GM12801 (cell line): ENCODE data around the gene UBR1.

Source experiments
- CTCF ChIP-seq: IDR thresholded peaks from one replicate; pipeline ENCODE4 v1.5.1; 2011; ENCODE audit warnings: control low read depth; ENCODE audit not compliant: insufficient read length; ENCODE audit errors: extremely low read depth

The UBR1 gene

GRCh38 chr15:43082509-43082908 lies 23.3 kb downstream of the UBR1 start:
- no peak for TF ChIP-seq CTCF

GRCh38 chr15:43081283-43081682 lies 24.6 kb downstream of the UBR1 start:
- TF ChIP-seq CTCF: no peak

GRCh38 chr15:43071451-43071850 lies 34.4 kb downstream of the UBR1 start:
- no peak for TF ChIP-seq CTCF

GRCh38 chr15:43070893-43071292 lies 34.9 kb downstream of the UBR1 start:
- no peak for TF ChIP-seq CTCF

GRCh38 chr15:43070249-43070648 lies 35.6 kb downstream of the UBR1 start:
- TF ChIP-seq CTCF: no peak

GRCh38 chr15:43067717-43068461 lies 37.9 kb downstream of the UBR1 start:
- TF ChIP-seq CTCF: no peak

GRCh38 chr15:43056696-43057095 lies 49.1 kb downstream of the UBR1 start:
- no peak for TF ChIP-seq CTCF

- no peak for TF ChIP-seq CTCF
These were observed 53.0 kb downstream of the UBR1 start for GRCh38 chr15:43052860-43053259.
